ENCODE measurements around the gene MTAP.

MTAP gene

GRCh38 chr9:21906213-21906612 lies 103.8 kb downstream of the MTAP start:
- no peak overlapping the region for H3K27ac ChIP-seq
- no peak for TF ChIP-seq ZFX (IDR thresholded peaks at IDR 0.05)
- no peak for TF ChIP-seq CTCF (conservative IDR thresholded peaks at IDR 0.05)

DNA sequence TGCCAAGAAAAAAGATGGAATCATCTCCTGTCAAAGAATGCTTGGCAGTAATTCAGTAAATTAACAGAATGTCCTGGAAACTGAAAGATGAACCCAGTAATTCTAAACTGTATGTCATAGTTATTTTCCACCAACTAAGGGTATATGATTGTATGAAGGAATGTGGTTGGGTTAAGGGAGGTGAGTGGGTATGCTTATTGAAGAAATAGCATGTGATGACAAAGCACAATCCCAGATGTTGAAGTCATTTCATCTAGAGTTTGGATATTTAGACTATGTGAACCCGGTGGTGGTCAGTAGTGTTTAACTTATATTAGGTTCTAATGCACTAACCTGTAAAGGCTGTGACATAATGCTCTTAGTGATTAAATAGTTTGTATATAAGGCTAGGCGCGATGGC lies 104.4 kb downstream of the MTAP start:
- H3K27ac ChIP-seq: no peak overlapping the region

DNA sequence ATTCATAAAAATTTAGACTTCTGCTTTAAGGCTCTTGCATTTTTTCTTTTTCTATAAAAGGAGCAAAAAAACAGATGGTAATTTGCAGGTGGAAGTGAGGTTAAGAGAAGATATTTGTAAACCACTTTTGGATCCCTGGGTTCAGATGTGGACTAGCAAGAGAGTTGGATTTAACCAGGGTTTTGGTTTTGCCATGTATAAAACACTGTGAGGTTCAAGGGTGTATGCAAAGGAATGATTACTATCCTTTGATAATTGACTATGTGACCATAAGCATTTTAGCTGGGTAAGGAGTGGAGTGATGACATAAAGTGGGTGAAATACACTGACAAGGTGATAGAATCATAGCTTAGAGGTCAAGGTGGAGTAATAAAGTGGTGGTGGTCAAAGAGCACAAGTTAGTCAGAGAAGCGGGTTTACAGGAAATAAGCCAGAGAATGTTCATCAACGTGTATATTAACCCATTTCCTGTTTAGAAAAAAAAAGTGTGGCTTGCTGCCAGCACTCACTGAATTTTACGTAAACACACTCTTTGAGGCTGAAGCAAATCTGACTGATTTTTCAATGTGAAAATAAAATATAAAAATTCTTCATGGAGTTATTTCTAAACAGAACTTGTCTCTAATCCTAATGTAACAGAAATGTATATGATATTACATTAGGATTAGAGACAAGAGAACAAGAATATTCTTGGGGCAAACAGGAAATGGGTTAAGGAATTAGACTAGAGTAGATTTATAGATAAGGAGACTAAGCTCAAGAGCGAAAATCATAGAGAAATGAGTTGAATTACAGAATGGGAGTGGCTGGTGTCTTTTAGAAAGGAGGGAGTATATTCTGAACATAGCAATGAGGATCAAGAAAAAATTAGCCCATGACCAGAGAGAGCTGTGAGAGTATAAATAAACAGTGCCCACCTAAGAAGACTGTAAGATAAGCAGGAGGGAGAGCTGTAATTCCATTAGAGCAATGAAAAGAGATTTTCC lies 117.2 kb downstream of the MTAP start:
- H3K27ac ChIP-seq: no peak overlapping the region

More for the DNA sequence above, 104.4 kb downstream of the MTAP start:
- TF ChIP-seq ZFX (IDR thresholded peaks at IDR 0.05) (no peak), CTCF (conservative IDR thresholded peaks at IDR 0.05) (no peak)

DNA sequence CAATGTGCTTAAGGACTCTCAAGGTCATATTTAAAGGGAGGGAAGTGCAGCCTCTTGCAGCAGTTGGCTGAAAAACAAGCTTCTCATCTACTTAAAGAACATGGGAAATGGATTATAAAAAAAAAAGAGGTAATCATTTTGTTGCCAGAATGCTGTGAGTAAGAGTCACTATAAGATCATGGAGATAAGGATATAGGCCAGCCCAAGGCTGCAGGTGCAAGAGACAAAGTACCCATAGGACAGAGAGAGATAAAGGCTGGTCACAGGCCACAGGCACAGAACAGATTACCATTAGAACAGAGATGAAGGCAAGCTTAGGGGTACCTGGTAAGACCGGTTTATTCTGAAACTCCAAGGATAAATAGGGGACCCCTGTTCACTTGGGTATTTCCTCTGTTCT lies 121.3 kb downstream of the MTAP start:
- no peak overlapping the region for H3K27ac ChIP-seq
- no peak for TF ChIP-seq ZFX (IDR thresholded peaks at IDR 0.05)
- TF ChIP-seq CTCF (conservative IDR thresholded peaks at IDR 0.05): no peak

More for the DNA sequence above, 117.2 kb downstream of the MTAP start:
- no peak for TF ChIP-seq ZFX (IDR thresholded peaks at IDR 0.05)
- TF ChIP-seq CTCF (conservative IDR thresholded peaks at IDR 0.05): no peak

- H3K27ac ChIP-seq: no peak overlapping the region
Observed at GRCh38 chr9:21927752-21928151, 125.3 kb downstream of the MTAP start.

GRCh38 chr9:21931428-21931827 lies 129.0 kb downstream of the MTAP start:
- TF ChIP-seq ZFX (IDR thresholded peaks at IDR 0.05): no peak
- no peak for TF ChIP-seq CTCF (conservative IDR thresholded peaks at IDR 0.05)
- no peak overlapping the region for H3K27ac ChIP-seq

More at GRCh38 chr9:21927752-21928151, 125.3 kb downstream of the MTAP start:
- TF ChIP-seq CTCF (conservative IDR thresholded peaks at IDR 0.05) (no peak), ZFX (IDR thresholded peaks at IDR 0.05) (no peak)

DNA sequence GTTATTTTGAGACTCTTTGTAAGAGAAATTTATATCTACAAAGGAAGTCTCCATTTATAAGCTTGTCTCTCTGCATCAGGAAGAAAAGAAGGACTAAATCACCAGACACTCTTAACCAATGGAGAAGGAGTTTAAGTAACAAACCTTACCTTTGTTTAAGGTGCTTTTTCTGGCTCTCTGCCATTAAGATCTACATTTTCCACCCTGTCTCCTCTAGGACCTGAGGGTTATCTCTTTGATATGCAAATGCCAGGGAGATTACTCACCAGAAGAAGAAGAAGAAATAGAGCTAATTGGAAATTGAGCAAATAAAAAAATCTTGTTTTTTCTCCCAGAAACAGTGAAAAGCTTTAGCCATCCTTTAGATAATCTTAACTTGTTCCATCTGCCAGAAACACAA lies 130.8 kb downstream of the MTAP start:
- TF ChIP-seq ZFX (IDR thresholded peaks at IDR 0.05) (no peak), CTCF (conservative IDR thresholded peaks at IDR 0.05) (no peak)
- H3K27ac ChIP-seq: no peak overlapping the region
